Osteocyte (in vitro differentiated cells): ENCODE data around the gene PHF11. TPM values are rescaled to one million over a fixed set of nuclear protein-coding genes. Genes with fewer than 3 reads are reported as not detected.

Experiments used
- DNase-seq: peaks from one replicate; pipeline ENCODE4 v3.0.0; 2021; ENCODE audit warnings: mixed read lengths; ENCODE audit not compliant: unreplicated experiment; ENCODE audit errors: extremely low spot score
- H3K27ac Mint-ChIP-seq: one replicate; pipeline ENCODE4 v1.8.0; 2021; ENCODE audit warnings: mild to moderate bottlenecking, mixed read lengths; ENCODE audit not compliant: unreplicated experiment
- H3K27me3 Mint-ChIP-seq: one replicate; pipeline ENCODE4 v1.8.0; 2021; ENCODE audit warnings: mixed read lengths; ENCODE audit not compliant: unreplicated experiment
- H3K36me3 Mint-ChIP-seq: one replicate; pipeline ENCODE4 v1.8.0; 2021; ENCODE audit warnings: mixed read lengths; ENCODE audit not compliant: unreplicated experiment
- H3K4me1 Mint-ChIP-seq: one replicate; pipeline ENCODE4 v1.8.0; 2021; ENCODE audit warnings: mixed read lengths; ENCODE audit not compliant: unreplicated experiment
- H3K4me3 Mint-ChIP-seq: one replicate; pipeline ENCODE4 v1.8.0; 2021; ENCODE audit warnings: mild to moderate bottlenecking, moderate library complexity, mixed read lengths; ENCODE audit not compliant: unreplicated experiment
- H3K9me3 Mint-ChIP-seq: one replicate; pipeline ENCODE4 v1.8.0; 2021; ENCODE audit warnings: mixed read lengths; ENCODE audit not compliant: unreplicated experiment
- total RNA-seq: library from RNA; stranded (reverse); gene quantifications from 2 replicates; pipeline ENCODE4 v1.2.1, GENCODE V29; 2021
- TF ChIP-seq, protein P1 (sequence below): fragments of 200-600 bp; sonication (generic); IDR thresholded peaks from 2 replicates; pipeline ENCODE4 v1.5.0; 2021; ENCODE audit warnings: antibody characterized with exemption, mild to moderate bottlenecking, moderate library complexity

The PHF11 gene
- total RNA-seq, 1 donor from 2014 or later, result 32.1 TPM

DNA sequence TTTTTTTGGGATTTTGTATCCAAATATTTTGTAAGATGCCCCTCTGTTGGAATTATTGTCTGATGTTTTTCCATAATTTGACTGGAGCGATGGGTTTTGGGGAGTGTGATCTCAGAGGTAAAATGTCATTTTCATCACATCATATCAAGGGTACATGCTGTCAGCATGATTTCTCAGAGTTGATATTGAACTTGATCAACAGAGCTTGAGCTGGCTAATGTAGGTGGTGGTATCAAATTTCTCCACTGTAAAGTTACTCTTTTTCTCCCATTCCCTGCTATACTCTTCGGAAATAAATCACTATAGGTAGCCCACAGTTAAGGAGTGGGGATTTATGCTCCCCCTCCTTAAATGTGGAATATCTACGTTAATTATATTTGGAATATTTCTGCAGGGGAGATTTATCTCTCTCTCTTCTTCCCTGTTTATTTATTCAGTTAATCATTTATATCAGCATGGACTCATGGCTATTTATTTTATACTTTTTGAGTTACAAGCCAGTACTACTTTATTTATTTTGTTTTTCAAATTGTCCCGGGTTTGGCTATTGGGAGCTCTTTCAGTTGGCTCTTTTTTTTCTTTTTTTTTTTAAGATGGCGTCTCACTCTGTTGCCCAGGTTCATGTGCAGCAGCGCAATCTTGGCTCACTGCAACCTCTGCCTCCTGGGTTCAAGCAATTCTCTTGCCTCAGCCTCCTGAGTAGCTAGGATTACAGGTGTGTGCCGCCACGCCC lies 42.9 kb upstream of the PHF11 start:
- peaks cover 14% of the 10 kb centered on the region for H3K4me1 Mint-ChIP-seq
- peaks cover 19% of the 10 kb centered on the region for H3K36me3 Mint-ChIP-seq
- H3K9me3 Mint-ChIP-seq, result no peaks in the 10 kb centered on the region
- TF ChIP-seq, protein P1, sequence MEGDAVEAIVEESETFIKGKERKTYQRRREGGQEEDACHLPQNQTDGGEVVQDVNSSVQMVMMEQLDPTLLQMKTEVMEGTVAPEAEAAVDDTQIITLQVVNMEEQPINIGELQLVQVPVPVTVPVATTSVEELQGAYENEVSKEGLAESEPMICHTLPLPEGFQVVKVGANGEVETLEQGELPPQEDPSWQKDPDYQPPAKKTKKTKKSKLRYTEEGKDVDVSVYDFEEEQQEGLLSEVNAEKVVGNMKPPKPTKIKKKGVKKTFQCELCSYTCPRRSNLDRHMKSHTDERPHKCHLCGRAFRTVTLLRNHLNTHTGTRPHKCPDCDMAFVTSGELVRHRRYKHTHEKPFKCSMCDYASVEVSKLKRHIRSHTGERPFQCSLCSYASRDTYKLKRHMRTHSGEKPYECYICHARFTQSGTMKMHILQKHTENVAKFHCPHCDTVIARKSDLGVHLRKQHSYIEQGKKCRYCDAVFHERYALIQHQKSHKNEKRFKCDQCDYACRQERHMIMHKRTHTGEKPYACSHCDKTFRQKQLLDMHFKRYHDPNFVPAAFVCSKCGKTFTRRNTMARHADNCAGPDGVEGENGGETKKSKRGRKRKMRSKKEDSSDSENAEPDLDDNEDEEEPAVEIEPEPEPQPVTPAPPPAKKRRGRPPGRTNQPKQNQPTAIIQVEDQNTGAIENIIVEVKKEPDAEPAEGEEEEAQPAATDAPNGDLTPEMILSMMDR, result no peak
- no peak overlapping the region for H3K27ac Mint-ChIP-seq
- H3K27me3 Mint-ChIP-seq, result no peaks in the 10 kb centered on the region
- DNase-seq, result no peak
- no peak overlapping the region for H3K4me3 Mint-ChIP-seq

DNA sequence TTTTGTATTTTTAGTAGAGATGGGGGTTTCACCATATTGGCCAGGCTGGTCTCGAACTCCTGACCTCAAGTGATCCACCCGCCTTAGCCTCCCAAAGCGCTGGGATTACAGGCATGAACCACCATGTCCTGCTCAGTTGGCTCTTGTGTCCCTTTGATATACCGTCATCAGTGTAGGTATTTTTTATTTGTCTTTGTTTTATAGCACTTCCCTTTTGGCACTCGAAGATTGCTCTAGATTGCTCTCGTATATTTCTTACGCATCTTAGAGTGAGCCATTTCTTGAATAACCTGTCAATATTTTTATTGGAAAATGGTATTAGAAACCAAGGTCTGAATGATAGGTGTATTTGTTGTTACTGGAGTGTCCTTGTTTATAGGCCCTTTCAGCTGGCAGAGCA lies 42.3 kb upstream of the PHF11 start:
- Mint-ChIP-seq H3K4me3 (no peak overlapping the region), H3K27ac (no peak overlapping the region), H3K27me3 (no peaks in the 10 kb centered on the region), H3K4me1 (peaks cover 16% of the 10 kb centered on the region), H3K9me3 (no peaks in the 10 kb centered on the region), H3K36me3 (peaks cover 19% of the 10 kb centered on the region)
- TF ChIP-seq, protein P1, result no peak
- no peak for DNase-seq

DNA sequence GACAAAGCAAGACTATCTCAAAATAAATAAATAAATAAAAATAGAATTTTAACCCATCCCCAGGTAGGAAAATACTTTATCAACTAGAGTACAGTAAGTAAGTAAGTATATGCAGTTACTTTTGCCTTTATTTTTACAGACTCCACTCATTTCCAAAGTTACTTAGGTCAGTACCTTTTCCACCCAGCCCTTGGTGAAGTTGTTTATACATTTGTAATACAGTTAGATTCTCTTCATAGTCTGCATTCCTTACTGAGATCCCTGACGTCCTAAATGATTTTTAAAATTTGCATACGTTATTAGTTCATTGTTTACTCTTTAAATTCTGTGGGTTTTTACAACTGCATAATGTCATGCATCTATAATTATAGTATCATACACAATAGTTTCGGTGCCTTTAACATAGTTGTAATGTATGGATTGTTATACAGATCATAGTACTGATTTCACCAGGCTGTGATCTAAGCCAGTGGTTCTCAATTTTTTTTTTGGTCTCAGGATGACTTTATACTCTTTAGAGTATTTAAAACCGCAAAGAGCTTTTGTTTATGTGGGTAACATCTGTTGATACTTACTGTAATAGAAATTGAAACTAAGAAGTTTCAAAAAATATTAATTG lies 41.3 kb upstream of the PHF11 start:
- Mint-ChIP-seq H3K36me3 (peaks cover 14% of the 10 kb centered on the region), H3K4me1 (peaks cover 14% of the 10 kb centered on the region), H3K9me3 (no peaks in the 10 kb centered on the region), H3K4me3 (no peak overlapping the region), H3K27ac (no peak overlapping the region), H3K27me3 (no peaks in the 10 kb centered on the region)
- DNase-seq, result no peak
- TF ChIP-seq, protein P1, result no peak

DNA sequence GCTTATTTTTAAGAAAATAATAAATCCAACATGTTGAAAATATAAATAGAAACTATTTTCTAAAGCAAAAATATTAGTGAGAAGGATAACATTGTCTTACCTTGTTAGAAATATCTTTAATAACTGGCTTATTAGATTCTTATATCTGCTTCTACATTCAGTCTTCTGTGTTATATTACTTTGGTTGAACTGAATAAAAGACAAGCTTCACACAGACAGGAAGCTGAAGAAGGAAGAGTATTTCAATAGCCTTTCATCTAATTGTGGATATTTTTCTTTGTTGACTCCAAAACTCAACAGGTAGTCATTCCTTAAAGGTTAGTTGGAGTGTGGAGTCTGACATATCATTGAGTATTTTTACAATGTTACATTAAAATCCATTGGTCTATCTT lies 40.8 kb upstream of the PHF11 start:
- H3K4me1 Mint-ChIP-seq, result peaks cover 14% of the 10 kb centered on the region
- no peak overlapping the region for H3K4me3 Mint-ChIP-seq
- no peak for DNase-seq
- H3K9me3 Mint-ChIP-seq, result no peaks in the 10 kb centered on the region
- TF ChIP-seq, protein P1, result no peak
- no peaks in the 10 kb centered on the region for H3K27me3 Mint-ChIP-seq
- no peak overlapping the region for H3K27ac Mint-ChIP-seq
- H3K36me3 Mint-ChIP-seq, result peaks cover 10% of the 10 kb centered on the region

DNA sequence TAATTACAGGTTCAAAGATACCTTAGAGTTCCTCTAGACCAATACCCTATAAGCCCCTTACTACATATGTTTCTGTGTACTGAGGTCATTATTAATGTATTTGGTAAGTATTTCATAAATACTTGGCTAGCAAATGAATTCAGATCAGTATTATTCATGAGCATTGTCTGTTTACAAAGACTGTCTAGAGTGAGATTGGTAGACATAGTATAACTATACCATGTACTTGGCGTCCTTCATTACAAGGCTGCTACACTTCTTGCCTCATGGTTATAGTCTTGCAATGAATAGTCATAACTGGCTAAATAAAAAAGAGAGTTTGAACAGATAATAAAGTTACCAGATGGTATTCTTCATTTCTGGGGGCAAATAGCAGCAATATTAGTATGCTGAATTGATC lies 39.6 kb upstream of the PHF11 start:
- TF ChIP-seq, protein P1, result no peak
- Mint-ChIP-seq H3K27me3 (no peaks in the 10 kb centered on the region), H3K27ac (no peak overlapping the region), H3K4me3 (no peak overlapping the region), H3K9me3 (no peaks in the 10 kb centered on the region), H3K4me1 (peaks cover 14% of the 10 kb centered on the region), H3K36me3 (peaks cover 15% of the 10 kb centered on the region)
- no peak for DNase-seq
